ENCODE measurements around the gene YWHAG. TPM values are rescaled to one million over a fixed set of nuclear protein-coding genes. Genes with fewer than 3 reads are reported as not detected.

YWHAG gene
- total RNA-seq, 1 donor: 121 TPM

DNA sequence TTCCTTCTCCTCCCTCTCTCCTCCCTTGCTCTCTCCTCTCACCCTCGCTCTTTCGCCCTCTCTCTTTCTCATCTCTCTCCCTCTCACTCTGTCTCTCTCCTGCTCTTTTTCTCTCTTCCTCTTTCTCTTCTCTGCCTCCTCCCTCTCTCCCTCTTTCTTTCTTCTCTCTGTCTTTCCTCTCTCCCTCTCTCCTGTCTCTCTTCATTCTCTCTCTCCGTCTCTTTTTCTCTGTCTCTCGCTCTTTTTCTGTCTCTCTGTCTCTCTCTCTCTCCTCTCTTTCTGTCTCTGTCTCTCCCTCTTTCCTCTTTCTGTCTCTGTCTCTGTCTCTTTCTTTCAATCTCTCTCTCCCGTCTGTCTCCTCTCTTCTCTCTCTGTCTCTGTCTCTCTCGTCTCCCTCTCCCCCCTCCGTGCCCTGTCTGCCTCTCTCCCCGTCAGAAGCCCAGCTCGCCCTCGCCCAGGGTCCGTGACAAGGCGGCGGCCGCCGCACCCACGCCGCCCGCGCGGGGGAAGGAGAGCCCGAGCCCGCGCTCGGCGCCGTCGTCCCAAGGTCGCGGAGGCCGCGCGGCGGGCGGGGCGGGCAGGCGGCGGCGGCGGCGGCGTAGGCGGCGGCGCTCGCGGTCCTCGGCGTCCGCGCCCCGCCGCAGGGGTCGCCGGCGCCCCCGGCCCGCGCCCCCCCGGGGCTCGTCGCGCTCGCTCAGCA is 77.6 kb downstream of the YWHAG start:
- H3K79me2 ChIP-seq (ENCODE audit: insufficient read depth, low read length): no peaks in the 10 kb centered on the region
- no peaks in the 10 kb centered on the region for H4K20me1 ChIP-seq (ENCODE audit: insufficient read depth, low read length)
- peak overlapping the region; percentile 68 for H2AFZ ChIP-seq (ENCODE audit: low read length)
- H3K9me3 ChIP-seq (ENCODE audit: low read depth, low read length): no peaks in the 10 kb centered on the region
- H3K27me3 ChIP-seq (ENCODE audit: insufficient read depth, low read length): peaks cover 47% of the 10 kb centered on the region
- H3K4me3 ChIP-seq (ENCODE audit: insufficient read depth, low read length): peak overlapping the region; percentile 52
- peak overlapping the region; percentile 64 for H3K4me2 ChIP-seq (ENCODE audit: insufficient read depth, low read length)
- H3K4me1 ChIP-seq (ENCODE audit: insufficient read depth, low read length): peaks cover 3% of the 10 kb centered on the region
- no peak overlapping the region for H3K27ac ChIP-seq (ENCODE audit: low read depth, low read length)
- TF ChIP-seq, protein P1, sequence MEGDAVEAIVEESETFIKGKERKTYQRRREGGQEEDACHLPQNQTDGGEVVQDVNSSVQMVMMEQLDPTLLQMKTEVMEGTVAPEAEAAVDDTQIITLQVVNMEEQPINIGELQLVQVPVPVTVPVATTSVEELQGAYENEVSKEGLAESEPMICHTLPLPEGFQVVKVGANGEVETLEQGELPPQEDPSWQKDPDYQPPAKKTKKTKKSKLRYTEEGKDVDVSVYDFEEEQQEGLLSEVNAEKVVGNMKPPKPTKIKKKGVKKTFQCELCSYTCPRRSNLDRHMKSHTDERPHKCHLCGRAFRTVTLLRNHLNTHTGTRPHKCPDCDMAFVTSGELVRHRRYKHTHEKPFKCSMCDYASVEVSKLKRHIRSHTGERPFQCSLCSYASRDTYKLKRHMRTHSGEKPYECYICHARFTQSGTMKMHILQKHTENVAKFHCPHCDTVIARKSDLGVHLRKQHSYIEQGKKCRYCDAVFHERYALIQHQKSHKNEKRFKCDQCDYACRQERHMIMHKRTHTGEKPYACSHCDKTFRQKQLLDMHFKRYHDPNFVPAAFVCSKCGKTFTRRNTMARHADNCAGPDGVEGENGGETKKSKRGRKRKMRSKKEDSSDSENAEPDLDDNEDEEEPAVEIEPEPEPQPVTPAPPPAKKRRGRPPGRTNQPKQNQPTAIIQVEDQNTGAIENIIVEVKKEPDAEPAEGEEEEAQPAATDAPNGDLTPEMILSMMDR (IDR thresholded peaks at IDR 0.05; ENCODE audit: extremely low read depth, low read depth, low read length): no peak
- H3K36me3 ChIP-seq (ENCODE audit: insufficient read depth, low read length): no peaks in the 10 kb centered on the region
- DNase-seq (ENCODE audit: insufficient read length, low spot score, missing footprints): peak; percentile 76

DNA sequence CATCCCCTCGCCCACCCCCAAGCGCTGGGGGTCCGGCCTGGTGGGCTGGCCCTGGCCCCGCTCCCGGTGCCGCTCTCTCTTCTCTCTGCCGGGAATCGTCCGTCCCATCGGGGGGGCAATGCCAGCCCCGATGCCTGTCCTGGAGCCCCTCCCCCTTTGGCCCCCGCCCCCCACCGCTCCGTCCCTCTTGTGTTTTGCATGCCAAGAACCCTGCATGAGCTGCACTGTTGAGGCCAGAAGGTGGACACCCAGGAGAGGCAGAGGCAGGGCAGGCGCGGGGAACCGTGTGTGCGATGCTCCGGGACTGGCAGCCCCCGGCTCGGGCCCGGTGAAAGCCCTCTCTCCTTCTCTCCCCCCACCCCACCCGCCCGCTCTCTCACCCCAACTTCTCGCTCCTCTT is 78.4 kb downstream of the YWHAG start:
- no peaks in the 10 kb centered on the region for H3K79me2 ChIP-seq (ENCODE audit: insufficient read depth, low read length)
- no peaks in the 10 kb centered on the region for H3K9me3 ChIP-seq (ENCODE audit: low read depth, low read length)
- no peak overlapping the region for H3K4me2 ChIP-seq (ENCODE audit: insufficient read depth, low read length)
- H2AFZ ChIP-seq (ENCODE audit: low read length): no peak overlapping the region
- TF ChIP-seq, protein P1 (IDR thresholded peaks at IDR 0.05; ENCODE audit: extremely low read depth, low read depth, low read length): no peak
- DNase-seq (ENCODE audit: insufficient read length, low spot score, missing footprints): no peak
- no peak overlapping the region for H3K4me3 ChIP-seq (ENCODE audit: insufficient read depth, low read length)
- no peaks in the 10 kb centered on the region for H3K36me3 ChIP-seq (ENCODE audit: insufficient read depth, low read length)
- H3K27ac ChIP-seq (ENCODE audit: low read depth, low read length): no peak overlapping the region
- H3K4me1 ChIP-seq (ENCODE audit: insufficient read depth, low read length): peaks cover 3% of the 10 kb centered on the region
- H4K20me1 ChIP-seq (ENCODE audit: insufficient read depth, low read length): no peaks in the 10 kb centered on the region
- peaks cover 47% of the 10 kb centered on the region for H3K27me3 ChIP-seq (ENCODE audit: insufficient read depth, low read length)

DNA sequence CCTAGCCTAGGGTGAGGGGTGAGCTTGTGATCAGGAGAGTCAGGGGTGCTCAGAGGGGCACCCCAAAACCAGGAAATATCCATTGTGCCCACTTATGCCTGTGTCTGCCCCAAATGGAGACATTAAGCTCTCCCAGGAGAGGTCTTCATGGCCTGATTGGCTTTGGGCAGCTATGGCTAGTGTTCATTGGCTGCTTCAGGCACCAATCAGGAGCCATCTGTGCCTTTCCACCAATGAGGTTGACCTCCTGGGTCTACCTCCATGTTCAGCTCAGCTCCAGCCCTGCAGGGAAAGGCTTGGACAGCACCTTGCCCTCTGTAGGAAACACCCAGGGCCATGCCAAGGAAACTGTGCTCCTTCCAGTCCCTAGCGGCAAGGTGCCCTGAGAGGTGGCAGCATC is 80.3 kb downstream of the YWHAG start:
- Histone ChIP-seq H2AFZ (ENCODE audit: low read length) (no peak overlapping the region), H3K27me3 (ENCODE audit: insufficient read depth, low read length) (peaks cover 52% of the 10 kb centered on the region), H3K9me3 (ENCODE audit: low read depth, low read length) (no peaks in the 10 kb centered on the region), H3K36me3 (ENCODE audit: insufficient read depth, low read length) (no peaks in the 10 kb centered on the region), H3K4me3 (ENCODE audit: insufficient read depth, low read length) (no peak overlapping the region), H3K27ac (ENCODE audit: low read depth, low read length) (no peak overlapping the region), H3K79me2 (ENCODE audit: insufficient read depth, low read length) (no peaks in the 10 kb centered on the region), H3K4me2 (ENCODE audit: insufficient read depth, low read length) (no peak overlapping the region), H4K20me1 (ENCODE audit: insufficient read depth, low read length) (no peaks in the 10 kb centered on the region), H3K4me1 (ENCODE audit: insufficient read depth, low read length) (peaks cover 3% of the 10 kb centered on the region)
- peak; percentile 57 for DNase-seq (ENCODE audit: insufficient read length, low spot score, missing footprints)
- TF ChIP-seq, protein P1 (IDR thresholded peaks at IDR 0.05; ENCODE audit: extremely low read depth, low read depth, low read length): no peak

Other genes starting within 250 kb of the YWHAG start
- 0.29 and 0.36 TPM in 2 replicates for gene SRRM3, start 157.1 kb downstream of the YWHAG start, total RNA-seq
- gene HSPB1, start 56.3 kb downstream of the YWHAG start, total RNA-seq: 67.2 and 72.7 TPM in 2 replicates
- gene SSC4D, start 50.7 kb upstream of the YWHAG start, total RNA-seq: 0.88 and 1.1 TPM in 2 replicates
- 3.5 and 6.2 TPM in 2 replicates for gene ZP3, start 66.0 kb upstream of the YWHAG start, total RNA-seq
- 11.5 and 14.5 TPM in 2 replicates for gene DTX2, start 102.7 kb upstream of the YWHAG start, total RNA-seq
- 0.88 and 1.4 TPM in 2 replicates for gene UPK3B, start 151.6 kb upstream of the YWHAG start, total RNA-seq
- under 0.01 and 0.36 TPM in 2 replicates for gene SPDYE16, start 184.3 kb upstream of the YWHAG start, total RNA-seq

Measured in osteoblast (primary cell).